ENCODE measurements around the gene RNF126.

GRCh38 chr19:704447-704741 lies 41.4 kb upstream of the RNF126 start:
- no peak for TF ChIP-seq CTCF (conservative IDR thresholded peaks at IDR 0.05; ENCODE audit: low read depth, low read length)
- TF ChIP-seq MXI1 (IDR thresholded peaks at IDR 0.05; ENCODE audit: borderline replicate concordance, low read depth, low read length) = no peak
- no peak for TF ChIP-seq POLR2A (IDR thresholded peaks at IDR 0.05; ENCODE audit: low read depth, low read length)
- TF ChIP-seq ELK1 (IDR thresholded peaks at IDR 0.05; ENCODE audit: borderline replicate concordance, low read depth, low read length) = no peak
- TF ChIP-seq RFX5 (IDR thresholded peaks at IDR 0.05; ENCODE audit: low read depth, low read length) = no peak
- TF ChIP-seq RCOR1 (IDR thresholded peaks at IDR 0.05; ENCODE audit: insufficient replicate concordance, low read length) = no peak
- no peak for TF ChIP-seq NFE2L2 (IDR thresholded peaks at IDR 0.05; ENCODE audit: low read depth, low read length)
- no peak for TF ChIP-seq RAD21 (IDR thresholded peaks at IDR 0.05; ENCODE audit: low read length)
- TF ChIP-seq SMC3 (IDR thresholded peaks at IDR 0.05; ENCODE audit: low read depth, low read length) = no peak
- TF ChIP-seq, protein P1, sequence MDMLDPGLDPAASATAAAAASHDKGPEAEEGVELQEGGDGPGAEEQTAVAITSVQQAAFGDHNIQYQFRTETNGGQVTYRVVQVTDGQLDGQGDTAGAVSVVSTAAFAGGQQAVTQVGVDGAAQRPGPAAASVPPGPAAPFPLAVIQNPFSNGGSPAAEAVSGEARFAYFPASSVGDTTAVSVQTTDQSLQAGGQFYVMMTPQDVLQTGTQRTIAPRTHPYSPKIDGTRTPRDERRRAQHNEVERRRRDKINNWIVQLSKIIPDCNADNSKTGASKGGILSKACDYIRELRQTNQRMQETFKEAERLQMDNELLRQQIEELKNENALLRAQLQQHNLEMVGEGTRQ (IDR thresholded peaks at IDR 0.05; ENCODE audit: low read depth, low read length) = no peak
- no peak for TF ChIP-seq CEBPB (IDR thresholded peaks at IDR 0.05; ENCODE audit: low read depth, low read length)
- no peak for TF ChIP-seq FOS (IDR thresholded peaks at IDR 0.05; ENCODE audit: low read depth, low read length)
